ENCODE data around the gene SNORC.
"Not testable (repeated sequence)": the region's sequence is repeated elsewhere in the genome, so short reads cannot be mapped to it uniquely, and the experiment has no call there.

SNORC gene

GRCh38 chr2:232870018-232870765 is at the start of gene SNORC:
Gene SNORC, plus strand, starts transcription at chr2:232870264. Its CDS starts 78 bp downstream, at chr2:232870342.
- DNase-seq (ENCODE audit: low read depth) = no peak

DNA sequence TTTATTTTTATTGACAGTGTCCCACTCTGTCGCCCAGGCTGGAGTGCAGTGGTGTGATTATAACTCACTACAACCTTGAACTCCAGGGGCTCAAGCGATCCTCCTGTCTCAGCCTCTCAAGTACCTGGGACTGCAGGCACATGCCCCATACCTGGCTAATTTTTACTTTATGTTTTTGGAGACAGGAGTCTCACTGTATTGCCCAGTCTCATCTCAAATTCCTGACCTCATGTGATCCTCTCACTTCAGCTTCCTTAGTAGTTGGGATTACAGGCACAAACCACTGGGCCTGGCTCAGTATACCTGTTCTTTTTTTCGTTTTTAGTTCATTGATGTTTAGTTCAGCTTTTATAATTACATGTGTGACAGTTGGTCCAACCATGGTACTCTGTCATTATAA is 40.1 kb upstream of the SNORC start:
- no peak for DNase-seq (ENCODE audit: low read depth)

- no peak for DNase-seq (ENCODE audit: low read depth)
Observed at GRCh38 chr2:232831496-232831895, 38.6 kb upstream of the SNORC start.

DNA sequence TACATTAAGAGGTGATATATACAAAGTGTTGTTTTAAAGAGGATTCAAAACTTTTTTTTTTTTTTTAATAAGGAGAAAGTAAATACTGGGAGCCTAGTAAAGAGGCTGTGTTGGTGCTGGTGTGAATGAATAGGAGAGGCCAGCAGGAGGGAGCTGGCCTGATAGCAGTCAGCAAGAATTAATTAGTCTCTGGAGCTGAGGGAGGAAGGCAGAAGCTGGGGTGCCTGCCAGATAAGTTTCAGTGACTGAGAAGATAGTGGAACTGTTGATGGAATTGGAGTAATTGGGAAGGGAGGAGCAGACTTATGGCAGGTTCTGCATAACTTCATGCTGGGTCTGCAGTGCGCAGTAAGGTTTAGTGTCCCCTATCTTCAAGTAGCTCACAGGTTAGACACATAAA is 36.2 kb upstream of the SNORC start:
- DNase-seq (ENCODE audit: low read depth) = no peak

GRCh38 chr2:232835687-232836208 is 34.3 kb upstream of the SNORC start:
- DNase-seq (ENCODE audit: low read depth) = no peak

DNA sequence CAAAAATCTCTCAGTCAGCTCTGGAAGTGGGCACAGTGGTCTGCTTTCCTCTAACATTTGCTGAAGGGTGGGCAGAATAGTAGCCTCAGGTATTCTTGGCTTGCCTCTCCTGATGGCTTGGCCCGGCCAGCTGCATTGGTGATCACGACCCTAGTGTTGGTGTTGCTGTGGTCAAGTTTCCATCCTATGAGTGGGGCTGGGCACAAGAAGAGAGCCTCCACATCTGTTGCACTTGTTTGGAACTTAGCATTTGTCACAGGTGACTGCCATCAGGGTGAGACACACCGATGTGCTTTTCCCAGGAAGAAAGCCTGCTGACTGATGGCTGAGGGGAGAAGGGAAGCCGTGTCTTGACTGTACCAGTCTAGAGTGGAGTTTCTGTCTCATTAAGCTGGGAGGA is 33.1 kb upstream of the SNORC start:
- DNase-seq (ENCODE audit: low read depth) = no peak

- no peak for DNase-seq (ENCODE audit: low read depth)
Observed at GRCh38 chr2:232838406-232838874, 31.6 kb upstream of the SNORC start.

DNA sequence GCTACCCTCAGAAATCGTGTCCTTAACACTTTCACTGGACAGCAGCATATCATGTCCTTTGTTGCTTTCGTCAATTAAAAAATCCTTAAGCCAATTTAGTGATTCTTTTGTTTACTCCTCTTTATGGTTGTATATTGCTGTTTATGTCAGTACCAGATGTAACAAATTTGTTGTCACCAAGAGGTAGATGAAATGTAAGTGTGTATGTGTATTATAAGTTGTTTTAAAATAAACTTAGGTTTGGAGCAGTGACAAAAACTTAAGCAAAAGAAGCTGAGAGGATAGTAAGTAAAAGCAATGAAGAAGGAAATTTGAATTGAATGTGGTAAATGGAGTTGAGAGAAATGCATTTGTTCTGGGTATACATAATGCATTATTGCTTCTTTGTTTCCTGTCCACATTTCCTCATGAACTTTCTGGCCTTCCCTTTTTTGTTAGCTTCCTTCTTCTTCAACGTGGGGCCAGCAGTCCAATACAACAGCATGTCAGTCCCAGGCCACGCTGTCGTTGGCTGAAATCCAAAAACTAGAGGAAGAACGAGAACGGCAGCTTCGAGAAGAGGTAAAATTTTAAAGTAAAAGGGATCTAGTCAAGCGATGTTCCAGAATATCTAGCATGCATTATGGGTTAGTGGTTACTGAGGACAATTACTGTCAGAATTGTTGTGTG is 30.5 kb upstream of the SNORC start:
- no peak for DNase-seq (ENCODE audit: low read depth)

GRCh38 chr2:232842689-232843088 is 27.4 kb upstream of the SNORC start:
- DNase-seq (ENCODE audit: low read depth) = no peak

- DNase-seq (ENCODE audit: low read depth) = no peak
Observed at GRCh38 chr2:232843834-232844233, 26.2 kb upstream of the SNORC start.

- no peak for DNase-seq (ENCODE audit: low read depth)
Observed at GRCh38 chr2:232846055-232846454, 24.0 kb upstream of the SNORC start.

- no peak for DNase-seq (ENCODE audit: low read depth)
Observed at GRCh38 chr2:232850039-232850438, 20.0 kb upstream of the SNORC start.

GRCh38 chr2:232852081-232852480 is 18.0 kb upstream of the SNORC start:
- not testable (repeated sequence) for DNase-seq (ENCODE audit: low read depth)

GRCh38 chr2:232852676-232853075 is 17.4 kb upstream of the SNORC start:
- DNase-seq (ENCODE audit: low read depth) = no peak

DNA sequence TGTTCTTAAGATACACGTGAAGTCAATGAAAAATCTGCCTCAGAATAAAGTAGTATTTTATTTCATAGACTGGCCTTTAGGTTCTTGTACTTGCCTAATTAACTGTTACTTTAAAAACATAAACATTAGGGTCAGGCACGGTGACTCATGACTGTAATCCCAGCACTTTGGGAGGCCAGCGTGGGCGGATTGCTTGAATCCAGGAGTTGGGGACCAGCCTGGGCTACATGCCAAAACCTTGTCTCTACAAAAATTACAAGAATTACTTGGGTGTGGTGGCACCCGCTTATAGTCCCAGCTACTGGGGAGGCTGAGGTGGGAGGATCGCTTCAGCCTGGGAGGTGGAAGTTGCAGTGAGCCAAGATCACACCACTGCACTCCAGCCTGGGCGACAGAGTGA is 16.0 kb upstream of the SNORC start:
- DNase-seq (ENCODE audit: low read depth) = peak; percentile 82

DNA sequence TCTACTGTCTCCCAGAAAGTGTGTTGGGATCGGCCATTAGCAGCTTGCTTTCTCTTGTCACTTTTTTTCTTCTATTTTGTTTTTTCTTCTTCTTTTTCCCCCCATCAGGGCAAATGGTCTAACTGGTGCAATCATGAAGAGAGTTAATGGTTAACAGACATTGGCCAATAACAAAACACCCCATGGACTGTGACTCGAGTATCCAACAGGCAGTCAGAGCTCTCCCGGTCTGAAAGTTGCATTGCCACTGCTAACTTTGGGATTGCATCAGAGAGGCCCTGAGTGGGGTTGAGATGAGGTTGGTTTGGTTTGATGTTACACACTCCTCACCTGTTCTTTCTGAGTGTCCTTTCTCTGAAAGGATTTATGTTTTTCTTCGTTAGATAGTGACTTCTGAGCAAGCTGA is 12.9 kb upstream of the SNORC start:
- peak; percentile 54 for DNase-seq (ENCODE audit: low read depth)

DNA sequence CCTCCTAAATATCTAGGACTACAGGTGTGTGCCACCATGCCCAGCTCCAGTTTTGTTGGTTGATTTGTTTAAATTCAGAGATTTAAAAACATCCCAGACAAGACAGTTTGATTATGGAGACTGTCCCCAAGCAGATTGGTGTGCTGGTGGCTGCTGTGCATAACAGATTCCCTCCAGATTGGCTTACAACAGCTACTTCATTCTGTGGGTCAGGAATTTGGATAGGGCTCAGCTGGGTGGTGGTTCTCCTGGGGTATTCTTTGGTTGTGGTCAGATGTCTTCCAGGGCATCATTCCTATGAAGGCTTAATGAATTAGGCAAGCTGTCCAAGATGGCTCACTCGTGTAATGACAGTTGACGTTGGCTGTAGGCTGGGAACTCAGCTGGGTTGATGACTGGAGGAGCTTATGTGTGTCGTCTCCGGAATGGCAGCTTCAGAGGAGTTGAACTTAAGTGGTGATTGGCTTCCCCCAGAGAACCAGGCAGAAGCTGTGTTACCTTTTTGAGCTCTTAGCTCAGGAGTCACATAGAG is 10.6 kb upstream of the SNORC start:
- no peak for DNase-seq (ENCODE audit: low read depth)

- DNase-seq (ENCODE audit: low read depth) = no peak
Observed at GRCh38 chr2:232860593-232861241, 9.3 kb upstream of the SNORC start.

- no peak for DNase-seq (ENCODE audit: low read depth)
Observed at GRCh38 chr2:232861353-232861752, 8.7 kb upstream of the SNORC start.

DNA sequence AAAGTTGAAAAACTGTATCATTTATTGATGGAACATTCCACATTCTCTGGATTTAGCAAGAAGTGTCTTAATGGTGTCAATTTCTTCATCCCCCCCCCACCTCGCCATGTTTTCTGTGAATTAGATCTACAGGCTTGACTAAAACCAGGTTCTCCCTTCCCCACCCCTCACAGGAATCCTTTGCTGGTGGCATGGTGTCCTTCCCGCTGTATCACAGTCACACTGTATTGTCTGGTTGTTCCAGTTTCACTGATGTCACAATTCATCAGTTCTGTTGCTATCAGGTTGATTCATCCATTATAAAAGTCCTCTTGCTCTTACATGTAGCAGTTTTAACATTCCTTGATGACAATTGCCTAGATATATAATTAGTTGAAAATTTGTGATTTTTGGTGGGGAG is 6.1 kb upstream of the SNORC start:
- DNase-seq (ENCODE audit: low read depth) = no peak

DNA sequence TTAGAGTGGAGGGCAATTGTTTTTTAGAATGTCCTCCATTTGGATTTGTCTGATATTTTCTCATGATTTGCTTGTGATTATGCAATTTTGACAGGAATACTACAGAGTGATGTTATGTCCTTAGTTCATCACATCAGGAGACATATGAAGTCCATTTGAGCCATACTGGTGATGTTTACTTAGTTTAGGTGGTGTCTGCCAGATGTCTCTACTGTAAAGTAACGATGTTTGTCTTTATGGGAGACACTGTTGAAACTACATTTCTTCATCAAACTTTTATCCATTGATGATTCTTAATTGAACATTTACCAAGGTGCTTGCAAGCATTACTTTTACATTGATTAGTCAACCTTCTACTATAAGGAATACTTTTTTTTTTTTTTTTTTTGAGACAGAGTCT is 4.9 kb upstream of the SNORC start:
- DNase-seq (ENCODE audit: low read depth) = no peak

DNA sequence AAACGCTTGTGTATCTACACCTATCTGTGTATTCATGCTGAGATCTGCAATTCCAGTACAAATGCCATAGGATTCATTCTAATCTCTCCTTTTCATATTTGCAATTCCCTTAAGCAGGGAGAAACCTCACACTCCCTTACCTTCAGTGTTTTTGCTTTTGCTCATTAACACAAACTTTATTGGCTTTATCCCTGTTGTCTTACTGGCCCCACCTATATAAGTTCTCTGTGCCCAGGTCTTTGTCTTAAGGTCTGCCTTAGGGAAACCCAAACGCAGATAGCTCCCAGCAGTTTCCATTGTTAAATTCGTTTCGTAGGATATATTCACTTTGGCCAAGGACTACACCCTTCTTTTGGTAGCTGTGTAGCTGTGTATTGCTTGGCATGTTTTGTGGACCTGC is 4.0 kb upstream of the SNORC start:
- DNase-seq (ENCODE audit: low read depth) = no peak

Data from fibroblast of the conjunctiva (primary cell).